ENCODE data around the gene TFPI2.

The TFPI2 gene

DNA sequence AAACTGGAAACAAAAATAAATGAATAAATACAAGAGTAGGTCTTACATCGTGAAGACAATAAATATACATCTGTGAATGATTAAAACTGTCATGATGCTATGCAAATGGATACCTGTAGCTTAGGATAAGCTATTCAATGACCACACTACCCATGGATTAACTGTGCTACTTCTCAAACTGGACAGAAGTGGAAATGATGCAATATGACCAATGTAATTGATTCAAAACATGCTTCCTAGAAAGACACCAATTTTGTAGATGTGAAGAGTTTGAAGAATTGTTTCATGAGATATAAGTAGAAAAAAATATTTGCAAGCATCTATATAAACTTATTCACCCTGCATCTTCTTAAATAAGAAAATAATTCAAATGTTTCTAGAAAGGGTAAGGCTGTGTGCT, 36.1 kb downstream of the TFPI2 start:
- no peak for DNase-seq

GRCh38 chr7:93851536-93851935, 39.0 kb downstream of the TFPI2 start:
- DNase-seq = no peak

GRCh38 chr7:93843260-93843659, 47.3 kb downstream of the TFPI2 start:
- DNase-seq = no peak

GRCh38 chr7:93838966-93839365, 51.6 kb downstream of the TFPI2 start:
- DNase-seq = no peak

GRCh38 chr7:93837245-93837644, 53.3 kb downstream of the TFPI2 start:
- no peak for DNase-seq

- no peak for DNase-seq
Observed at GRCh38 chr7:93836116-93836515, 54.4 kb downstream of the TFPI2 start.

DNA sequence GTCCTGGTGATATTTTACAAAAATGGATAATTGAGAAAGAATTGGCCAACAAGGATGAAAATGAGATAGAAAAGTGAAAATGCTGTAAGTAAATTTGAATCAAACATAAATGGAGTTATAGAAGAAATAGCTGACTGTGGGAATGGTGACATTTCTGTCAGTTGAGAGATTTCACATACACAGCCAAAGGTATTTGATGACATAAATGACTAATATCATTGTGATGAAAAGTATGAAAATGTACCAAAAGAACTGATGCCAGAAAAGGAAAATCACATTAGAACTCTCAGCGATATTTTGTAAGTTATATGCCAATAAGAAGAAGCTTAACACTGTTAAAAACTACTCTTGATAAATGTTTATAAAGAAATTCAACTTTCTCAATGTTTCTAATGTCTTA, 54.9 kb downstream of the TFPI2 start:
- DNase-seq = no peak

Data from activated CD4-positive, CD25-positive, alpha-beta regulatory T cell (primary cell).